Calu3 (cell line): ENCODE measurements around the gene NOXA1. TPM values are rescaled to one million over a fixed set of nuclear protein-coding genes. Genes with fewer than 3 reads are reported as not detected.

Experiments used
- BruUV-seq: library from RNA; stranded (reverse); fragments of 400-500 nt; replicated peaks from 2 replicates; lab custom pipeline; 2021; lab: Mats Ljungman, UMichigan
- CTCF ChIA-PET: fragments of 300-600 bp; sonication (Branson Sonifier 250); formaldehyde crosslinking; loops from one replicate; lab custom pipeline; 2022; ENCODE audit warnings: antibody characterized with exemption; lab: Charles Lee
- DNase-seq: peaks from one replicate; pipeline ENCODE4 v3.0.0; 2022
- H3K27ac Mint-ChIP-seq: one replicate; pipeline ENCODE4 v1.8.0; 2022; ENCODE audit warnings: mixed read lengths; ENCODE audit not compliant: unreplicated experiment
- H3K27me3 Mint-ChIP-seq: one replicate; pipeline ENCODE4 v1.8.0; 2022; ENCODE audit warnings: mixed read lengths; ENCODE audit not compliant: unreplicated experiment
- H3K36me3 Mint-ChIP-seq: one replicate; pipeline ENCODE4 v1.8.0; 2022; ENCODE audit warnings: mild to moderate bottlenecking, moderate library complexity, mixed read lengths; ENCODE audit not compliant: insufficient read depth, unreplicated experiment
- H3K4me1 Mint-ChIP-seq: one replicate; pipeline ENCODE4 v1.8.0; 2022; ENCODE audit warnings: mild to moderate bottlenecking, low read depth, mixed read lengths; ENCODE audit not compliant: unreplicated experiment
- H3K4me3 Mint-ChIP-seq: one replicate; pipeline ENCODE4 v1.8.0; 2022; ENCODE audit warnings: mild to moderate bottlenecking, low read depth, moderate library complexity, mixed read lengths; ENCODE audit not compliant: unreplicated experiment
- H3K9me3 Mint-ChIP-seq: one replicate; pipeline ENCODE4 v1.8.0; 2022; ENCODE audit warnings: low read depth, mixed read lengths; ENCODE audit not compliant: unreplicated experiment
- CTCF ChIP-seq: fragments of 200-600 bp; IDR thresholded peaks from one replicate; pipeline ENCODE4 v1.8.0; 2022; ENCODE audit warnings: antibody characterized with exemption; ENCODE audit not compliant: unreplicated experiment
- intact Hi-C: fragments of 100-400 bp; cut with micrococcal nuclease; formaldehyde crosslinking; loops from one replicate; pipeline ENCODE4 v1.10.0; 2022; ENCODE audit not compliant: unreplicated experiment
- total RNA-seq: library from RNA; stranded (reverse); gene quantifications from 2 replicates; pipeline ENCODE4 v1.2.3, GENCODE V29; 2022

NOXA1 gene
- total RNA-seq, 1 experiment from 2014 or later: 12.3 TPM

DNA sequence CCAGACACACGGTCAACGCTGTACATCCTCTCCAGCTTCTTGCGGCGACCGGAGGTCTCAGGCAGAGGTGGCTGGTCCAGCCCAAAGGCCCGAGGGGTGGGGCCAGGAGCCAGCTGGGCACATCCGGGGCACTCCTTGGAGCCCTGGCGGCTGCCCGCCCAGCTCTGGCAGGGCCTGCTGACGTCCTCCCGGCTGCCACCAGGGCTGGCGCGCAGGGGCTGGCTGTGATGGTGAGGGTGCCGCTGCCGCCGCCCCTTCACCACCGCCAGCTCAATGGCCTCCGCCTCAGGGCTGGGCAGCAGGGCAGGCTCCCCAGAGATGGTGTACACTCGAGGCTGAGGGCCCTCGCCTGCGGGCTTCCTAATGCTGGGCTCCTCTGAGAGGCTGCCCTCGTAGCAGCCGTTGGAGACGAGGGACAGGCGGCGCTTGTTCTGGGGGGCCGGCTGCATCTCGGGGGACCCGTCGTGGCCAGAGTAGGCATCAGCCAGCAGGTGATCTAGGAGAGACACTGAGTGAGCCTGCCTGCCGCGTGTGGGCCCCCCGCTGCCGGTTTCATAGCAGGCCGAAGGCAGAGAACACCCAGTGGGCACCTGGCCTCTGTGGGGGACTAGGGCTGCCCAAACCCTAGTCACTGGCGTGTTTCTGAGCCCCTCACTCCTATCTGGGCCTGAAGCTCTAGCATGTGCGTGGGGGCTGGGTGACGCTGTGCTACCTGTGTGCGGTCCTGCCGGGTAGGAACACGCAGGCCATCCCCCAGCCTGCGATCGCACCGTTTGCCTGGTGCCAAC, 34.4 kb downstream of the NOXA1 start:
- Mint-ChIP-seq H3K4me3 (peak overlapping the region; percentile 45), H3K9me3 (no peaks in the 10 kb centered on the region), H3K27me3 (no peaks in the 10 kb centered on the region), H3K27ac (no peak overlapping the region), H3K4me1 (no peaks in the 10 kb centered on the region), H3K36me3 (peaks cover 12% of the 10 kb centered on the region)
- BruUV-seq: no TSS peak
- intact Hi-C loops: no loop called here
- CTCF ChIA-PET: no interaction called here
- no peak for TF ChIP-seq CTCF
- no peak for DNase-seq

- Mint-ChIP-seq H3K4me3 (peak overlapping the region; percentile 45), H3K9me3 (no peaks in the 10 kb centered on the region), H3K4me1 (no peaks in the 10 kb centered on the region), H3K27me3 (no peaks in the 10 kb centered on the region), H3K36me3 (peaks cover 12% of the 10 kb centered on the region), H3K27ac (no peak overlapping the region)
- CTCF ChIA-PET: interaction anchor here (1.0 to 1.1 kb wide), 2 partner anchors 35 to 48 kb away, joined by 3 to 4 read pairs; partner anchors contain the start of genes EXD3 and NOXA1
- intact Hi-C loops: no loop called here
- DNase-seq: no peak
- TF ChIP-seq CTCF: no peak
- BruUV-seq: no TSS peak
Measured at GRCh38 chr9:137458194-137459151, 35.3 kb downstream of the NOXA1 start.

DNA sequence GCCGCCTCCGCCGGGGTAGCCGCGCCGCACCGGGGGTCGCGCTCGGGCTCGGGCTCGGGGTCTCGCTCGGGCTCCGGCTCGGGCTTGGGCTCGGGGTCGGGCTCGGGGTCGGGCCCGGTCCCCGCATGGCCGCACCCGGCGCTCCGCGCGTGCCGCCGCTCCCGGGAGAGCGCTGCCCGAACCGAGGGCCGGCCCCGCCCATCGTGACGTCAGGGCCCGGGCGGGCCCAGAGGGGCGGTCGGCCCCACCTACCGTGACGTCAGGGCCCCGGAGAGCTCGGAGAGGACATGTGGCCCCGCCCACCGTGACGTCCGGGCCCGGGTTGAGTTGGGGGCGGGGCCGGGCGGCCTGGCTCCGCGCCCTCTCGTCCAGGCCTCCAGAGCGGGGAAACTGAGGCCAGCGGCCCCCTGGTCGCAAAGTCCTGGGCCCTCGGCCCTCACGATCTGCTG, 36.0 kb downstream of the NOXA1 start, which contains the start of gene NSMF:
NSMF (minus strand) TSS at position 183 of the 449 bp plus-strand sequence. CDS start 232 bp downstream, outside the sequence.
- no peaks in the 10 kb centered on the region for H3K9me3 Mint-ChIP-seq
- H3K4me3 Mint-ChIP-seq: peak within 1 kb of the TSS; percentile 45
- no peaks in the 10 kb centered on the region for H3K27me3 Mint-ChIP-seq
- H3K27ac Mint-ChIP-seq: no peak within 1 kb of the TSS
- peaks cover 12% of the 10 kb centered on the region for H3K36me3 Mint-ChIP-seq
- peak; percentile 95 for DNase-seq
- intact Hi-C loops: no loop called here
- CTCF ChIA-PET: interaction anchor here (1.0 to 1.1 kb wide), 2 partner anchors 36 to 47 kb away, joined by 3 to 4 read pairs; partner anchors contain the start of genes EXD3 and NOXA1
- BruUV-seq: no TSS peak
- TF ChIP-seq CTCF: no peak
- no peaks in the 10 kb centered on the region for H3K4me1 Mint-ChIP-seq
